HT-29 (cell line): ENCODE results near the gene SPATA2L. TPM values are rescaled to one million over a fixed set of nuclear protein-coding genes. Genes with fewer than 3 reads are reported as not detected.
"Not testable (repeated sequence)": the region's sequence is repeated elsewhere in the genome, so short reads cannot be mapped to it uniquely, and the experiment has no call there.

Experiments used
- DNase-seq: peaks from one replicate; pipeline ENCODE4 v3.0.0-alpha.2; 2015; ENCODE audit warnings: low spot score
- total RNA-seq: library from RNA; depleted of rRNA; stranded (reverse); fragments of >200 nt; shearing (Covaris generic); gene quantifications from 2 replicates; pipeline ENCODE4 v1.2.3, GENCODE V29; 2014

The SPATA2L gene
- total RNA-seq, 1 experiment from 2014 or later, result 83.7 TPM

- DNase-seq, result no peak
Observed at GRCh38 chr16:89690392-89690901, 11.1 kb downstream of the SPATA2L start.

GRCh38 chr16:89689621-89690020 lies 11.9 kb downstream of the SPATA2L start:
- not testable (repeated sequence) for DNase-seq

GRCh38 chr16:89689142-89689541 lies 12.4 kb downstream of the SPATA2L start:
- DNase-seq, result no peak

GRCh38 chr16:89688395-89688794 lies 13.1 kb downstream of the SPATA2L start:
- DNase-seq, result no peak

- DNase-seq, result peak; percentile 94
Observed at GRCh38 chr16:89687092-89687940, 14.2 kb downstream of the SPATA2L start.

- DNase-seq, result peak; percentile 91
Observed at GRCh38 chr16:89686520-89687091, 14.9 kb downstream of the SPATA2L start, which contains the start of gene CDK10. CDK10 (plus strand) TSS chr16:89686689; CDS start chr16:89686711, 22 bp downstream.

- DNase-seq, result no peak
Observed at GRCh38 chr16:89685916-89686315, 15.6 kb downstream of the SPATA2L start.

GRCh38 chr16:89678258-89678657 lies 23.2 kb downstream of the SPATA2L start:
- no peak for DNase-seq

GRCh38 chr16:89672177-89672941 lies 29.1 kb downstream of the SPATA2L start:
- no peak for DNase-seq

GRCh38 chr16:89671565-89671964 lies 29.9 kb downstream of the SPATA2L start:
- DNase-seq, result not testable (repeated sequence)

GRCh38 chr16:89670496-89671431 lies 30.7 kb downstream of the SPATA2L start:
- no peak for DNase-seq

GRCh38 chr16:89669755-89670154 lies 31.8 kb downstream of the SPATA2L start:
- no peak for DNase-seq

GRCh38 chr16:89668790-89669158 lies 32.7 kb downstream of the SPATA2L start:
- DNase-seq, result no peak

- DNase-seq, result no peak
Observed at GRCh38 chr16:89667633-89668032, 33.9 kb downstream of the SPATA2L start.

GRCh38 chr16:89667000-89667399 lies 34.5 kb downstream of the SPATA2L start:
- peak; percentile 65 for DNase-seq

- not testable (repeated sequence) for DNase-seq
Observed at GRCh38 chr16:89664238-89664637, 37.3 kb downstream of the SPATA2L start.

GRCh38 chr16:89661215-89661614 lies 40.3 kb downstream of the SPATA2L start:
- no peak for DNase-seq

GRCh38 chr16:89660146-89660545 lies 41.4 kb downstream of the SPATA2L start:
- no peak for DNase-seq

- peak; percentile 29 for DNase-seq
Observed at GRCh38 chr16:89658221-89658879, 43.2 kb downstream of the SPATA2L start.
